ENCODE data around the gene GFI1B. TPM values are rescaled to one million over a fixed set of nuclear protein-coding genes. Genes with fewer than 3 reads are reported as not detected.
"Not testable (repeated sequence)": the region's sequence is repeated elsewhere in the genome, so short reads cannot be mapped to it uniquely, and the experiment has no call there.

GFI1B gene
- total RNA-seq, 1 experiment from 2014 or later, result not detected

DNA sequence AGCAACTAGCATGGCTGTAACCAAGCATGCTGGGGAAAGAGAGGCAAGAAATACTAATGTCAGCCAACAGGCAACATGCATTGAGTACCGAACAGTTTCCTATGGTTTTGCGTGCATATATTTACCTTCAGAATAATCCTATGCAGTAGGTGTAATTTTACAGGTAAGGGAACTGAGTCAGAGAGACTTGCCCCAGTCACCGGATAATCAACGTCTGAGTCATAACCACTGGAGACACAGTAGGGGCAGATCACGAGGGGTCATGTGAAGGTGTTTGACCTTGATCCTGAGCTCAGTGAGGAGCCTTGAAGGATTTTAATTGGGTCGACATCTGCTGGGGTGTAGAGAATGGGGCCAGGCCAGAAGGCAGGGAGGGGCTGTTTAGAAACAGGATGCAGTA, 20.7 kb upstream of the GFI1B start:
- DNase-seq (ENCODE audit: low read depth), result no peak
- in situ Hi-C loops (cut with HindIII; ENCODE audit: low pct_unique_long_range_greater_than_20kb, low sequenced_read_pairs), result no loop called here

DNA sequence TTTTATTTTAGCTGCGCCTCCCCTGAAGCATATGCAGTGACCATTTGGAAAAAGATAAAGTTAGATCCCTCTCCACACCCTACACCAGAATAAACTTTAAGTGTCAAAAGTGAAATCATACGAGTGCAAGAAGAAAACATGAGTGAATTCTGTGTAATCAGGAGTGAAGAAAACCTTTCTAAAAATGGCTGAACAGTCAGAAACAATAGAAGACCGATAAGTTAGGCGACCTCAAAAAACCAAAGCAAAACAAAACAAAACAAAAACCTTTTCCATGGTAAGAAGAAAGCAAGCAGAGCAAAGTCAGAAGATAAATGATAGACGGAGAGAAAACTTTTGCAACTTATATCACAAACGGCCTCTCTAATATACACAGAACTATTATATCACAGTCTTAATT, 17.5 kb upstream of the GFI1B start:
- in situ Hi-C loops (cut with HindIII; ENCODE audit: low pct_unique_long_range_greater_than_20kb, low sequenced_read_pairs), result no loop called here
- DNase-seq (ENCODE audit: low read depth), result no peak

DNA sequence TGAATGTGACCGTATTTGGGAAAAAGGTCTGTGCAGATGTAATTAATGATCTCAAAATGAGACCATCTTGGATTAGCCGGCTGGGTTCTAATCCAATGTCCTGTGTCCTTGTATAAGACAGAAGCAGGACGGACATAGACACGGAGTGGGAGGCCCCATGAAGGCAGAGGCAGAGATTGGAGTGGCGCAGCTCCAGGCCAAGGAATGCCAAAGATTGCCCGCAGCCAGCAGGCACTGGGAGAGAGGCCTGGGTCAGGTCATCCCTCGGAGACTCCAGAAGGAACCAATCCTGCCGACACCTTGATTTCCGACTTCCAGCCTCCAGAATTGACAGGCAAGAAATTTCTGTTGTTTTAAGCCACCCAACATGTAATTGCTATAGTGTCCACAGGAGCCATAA, 13.0 kb upstream of the GFI1B start:
- no peak for DNase-seq (ENCODE audit: low read depth)
- in situ Hi-C loops (cut with HindIII; ENCODE audit: low pct_unique_long_range_greater_than_20kb, low sequenced_read_pairs), result no loop called here

DNA sequence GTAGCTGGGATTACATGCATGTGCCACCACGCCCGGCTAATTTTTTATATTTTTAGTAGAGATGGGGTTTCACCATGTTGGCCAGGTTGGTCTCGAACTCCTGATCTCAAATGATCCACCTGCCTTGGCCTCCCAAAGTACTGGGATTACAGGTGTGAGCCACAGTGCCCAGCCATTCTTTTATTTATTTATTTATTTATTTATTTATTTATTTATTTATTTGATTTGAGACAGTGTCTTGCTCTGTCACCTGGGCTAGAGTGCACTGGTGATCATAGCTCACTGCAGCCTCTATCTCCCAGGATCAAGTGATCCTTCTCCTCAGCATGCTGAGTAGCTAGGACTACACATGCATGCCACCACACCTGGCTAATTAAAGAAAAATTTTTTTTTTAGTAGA, 10.6 kb upstream of the GFI1B start:
- in situ Hi-C loops (cut with HindIII; ENCODE audit: low pct_unique_long_range_greater_than_20kb, low sequenced_read_pairs); DNase-seq (ENCODE audit: low read depth): not testable (repeated sequence)

DNA sequence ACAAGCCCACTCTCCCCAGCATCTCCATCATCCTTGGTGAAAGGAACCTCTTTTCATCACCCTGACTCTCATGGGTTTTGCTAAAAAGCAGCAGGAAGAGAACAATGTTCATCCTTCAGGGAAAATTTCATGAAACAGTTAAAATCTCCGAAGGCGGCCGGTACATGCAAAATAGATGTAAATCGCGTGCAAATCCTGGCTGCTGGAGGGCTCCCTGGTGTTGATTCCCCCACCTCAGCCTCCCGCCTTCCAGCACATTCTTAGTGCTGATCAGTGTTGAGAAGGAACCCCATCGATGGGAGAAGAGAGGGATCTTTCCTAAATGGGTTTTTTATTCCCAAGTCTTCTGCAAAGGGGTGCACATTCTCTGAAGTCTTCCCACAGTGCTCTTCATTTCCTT, 8.7 kb upstream of the GFI1B start:
- DNase-seq (ENCODE audit: low read depth), result no peak
- in situ Hi-C loops (cut with HindIII; ENCODE audit: low pct_unique_long_range_greater_than_20kb, low sequenced_read_pairs), result no loop called here

DNA sequence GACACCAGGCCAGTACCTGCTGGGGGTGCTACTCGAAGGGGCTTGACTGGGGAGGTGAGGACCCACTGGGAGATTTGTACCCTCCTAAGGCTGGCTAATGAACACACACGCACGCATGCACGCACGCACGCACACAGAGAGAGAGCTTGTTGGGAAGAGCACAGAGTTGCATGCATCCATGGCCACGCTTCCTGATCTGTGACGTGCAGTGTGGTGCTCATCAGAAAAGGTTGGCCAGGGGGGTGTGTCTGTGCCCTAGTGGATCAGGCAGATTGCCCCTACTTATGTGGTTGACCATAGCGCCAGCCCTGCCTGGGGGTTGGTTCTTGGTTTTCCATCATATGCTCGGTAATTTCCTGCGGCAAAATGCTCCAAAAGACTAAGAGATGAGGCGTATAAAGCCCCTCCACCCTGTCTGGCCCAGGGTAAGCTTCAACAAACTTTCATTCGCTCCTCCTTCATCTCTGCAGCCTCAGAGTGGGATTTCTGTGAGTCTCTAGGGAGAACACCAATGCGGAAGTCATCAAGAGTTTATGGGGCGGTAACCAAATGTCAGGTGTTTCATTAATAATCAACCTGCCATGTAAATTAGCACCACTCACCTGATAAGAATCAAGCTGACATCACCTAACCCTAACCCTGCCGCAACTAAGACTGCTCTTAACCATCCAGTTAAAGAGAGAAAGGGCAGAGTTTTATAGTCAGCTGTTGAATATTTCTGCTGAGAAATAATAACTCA, 8.0 kb upstream of the GFI1B start:
- in situ Hi-C loops (cut with HindIII; ENCODE audit: low pct_unique_long_range_greater_than_20kb, low sequenced_read_pairs), result no loop called here
- no peak for DNase-seq (ENCODE audit: low read depth)

DNA sequence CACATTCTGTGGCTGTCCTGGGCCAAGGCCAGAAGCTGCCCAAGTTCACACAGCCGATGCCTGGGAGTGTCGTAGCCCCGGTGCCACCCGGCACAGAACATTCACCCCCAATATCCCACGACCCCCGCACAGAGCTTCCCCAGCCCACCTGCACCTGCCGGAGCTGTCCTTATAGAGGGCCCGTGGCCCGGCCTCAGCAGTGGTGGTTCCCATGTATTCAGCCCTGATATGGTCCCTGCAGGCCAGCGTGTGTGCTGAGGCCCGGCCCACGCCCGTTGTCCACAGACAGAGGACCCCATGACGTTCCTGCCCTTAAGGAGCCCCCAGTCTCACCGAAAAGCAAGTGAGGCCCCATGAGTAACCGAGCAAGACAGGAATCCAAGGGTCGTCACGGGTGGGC, 5.3 kb upstream of the GFI1B start:
- in situ Hi-C loops (cut with HindIII; ENCODE audit: low pct_unique_long_range_greater_than_20kb, low sequenced_read_pairs), result no loop called here
- no peak for DNase-seq (ENCODE audit: low read depth)

DNA sequence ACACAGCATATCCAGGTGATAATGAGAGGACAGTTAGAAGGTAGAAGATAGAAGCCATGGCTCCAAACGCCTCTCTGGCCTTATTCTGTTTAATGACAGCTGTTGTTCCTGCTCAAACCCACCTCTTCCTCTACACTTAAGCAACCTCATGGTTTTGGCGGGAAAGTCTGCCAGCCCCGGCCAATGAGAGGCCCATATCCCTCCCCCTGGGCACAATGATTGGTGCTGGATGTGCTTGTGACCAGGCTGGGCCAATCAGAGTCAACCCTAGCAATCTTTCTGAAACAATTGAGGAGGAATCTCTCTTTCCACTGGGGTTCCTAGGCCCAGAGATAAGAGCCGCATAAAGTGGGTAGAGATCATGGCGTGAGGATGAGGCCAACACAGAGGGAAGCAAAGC, 4.8 kb upstream of the GFI1B start:
- no peak for DNase-seq (ENCODE audit: low read depth)
- in situ Hi-C loops (cut with HindIII; ENCODE audit: low pct_unique_long_range_greater_than_20kb, low sequenced_read_pairs), result no loop called here

DNA sequence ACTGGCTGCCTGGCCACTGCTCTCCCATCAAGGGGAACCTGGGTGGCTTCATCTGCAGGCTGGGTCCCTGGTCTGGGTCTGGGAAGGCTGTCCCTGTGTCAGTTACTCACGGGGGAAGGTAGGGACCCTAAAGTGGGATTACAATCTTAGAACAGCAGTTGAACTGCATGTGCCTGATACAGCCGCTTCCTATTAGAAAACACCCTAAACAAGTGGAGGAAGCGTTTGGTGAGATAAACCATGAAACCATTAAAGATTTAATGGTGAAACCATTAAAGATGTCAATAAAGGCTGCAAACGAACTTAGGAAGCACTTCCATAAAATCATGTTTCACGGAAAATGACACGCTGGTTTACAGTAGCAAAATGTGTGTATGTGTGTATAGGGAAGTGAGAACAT, 2.5 kb upstream of the GFI1B start:
- no peak for DNase-seq (ENCODE audit: low read depth)
- in situ Hi-C loops (cut with HindIII; ENCODE audit: low pct_unique_long_range_greater_than_20kb, low sequenced_read_pairs), result no loop called here

DNA sequence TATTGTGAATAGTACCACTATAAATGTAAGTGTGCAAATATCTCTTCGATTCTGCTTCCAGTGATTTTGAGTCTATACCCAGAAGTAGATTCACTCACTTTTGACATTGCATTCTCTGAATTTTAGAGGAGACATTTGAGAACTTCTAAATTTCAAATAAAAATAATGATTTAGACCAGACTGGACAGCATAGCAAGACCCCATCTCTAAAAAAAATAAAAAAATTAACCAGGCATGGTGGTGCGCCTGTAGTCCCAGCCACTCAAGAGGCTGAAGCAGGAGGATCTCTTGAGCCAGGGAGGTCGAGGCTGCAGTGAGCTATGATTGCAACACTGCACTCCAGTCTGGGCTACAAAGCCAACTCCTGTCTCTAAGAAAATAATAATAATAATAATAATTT, 1.9 kb upstream of the GFI1B start:
- DNase-seq (ENCODE audit: low read depth), result no peak
- in situ Hi-C loops (cut with HindIII; ENCODE audit: low pct_unique_long_range_greater_than_20kb, low sequenced_read_pairs), result no loop called here

DNA sequence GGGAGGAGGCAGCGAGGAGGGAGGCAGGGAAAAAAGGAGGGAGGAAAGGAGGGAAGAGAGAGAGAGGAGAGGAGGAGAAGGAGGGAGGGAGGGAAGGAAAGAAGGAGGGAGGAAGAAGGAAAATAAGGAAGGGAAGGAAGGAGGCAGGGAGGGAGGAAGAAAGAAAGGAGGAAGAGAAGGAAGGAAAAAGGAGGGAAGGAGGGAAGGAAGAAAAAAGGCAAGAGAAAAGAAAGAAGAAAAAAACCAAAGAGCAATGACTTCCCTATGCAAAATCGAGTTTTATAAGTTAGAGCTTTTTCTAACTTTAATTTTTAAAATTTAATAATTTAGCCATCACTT, 413 bp upstream of the GFI1B start:
- in situ Hi-C loops (cut with HindIII; ENCODE audit: low pct_unique_long_range_greater_than_20kb, low sequenced_read_pairs), result no loop called here
- DNase-seq (ENCODE audit: low read depth), result no peak

DNA sequence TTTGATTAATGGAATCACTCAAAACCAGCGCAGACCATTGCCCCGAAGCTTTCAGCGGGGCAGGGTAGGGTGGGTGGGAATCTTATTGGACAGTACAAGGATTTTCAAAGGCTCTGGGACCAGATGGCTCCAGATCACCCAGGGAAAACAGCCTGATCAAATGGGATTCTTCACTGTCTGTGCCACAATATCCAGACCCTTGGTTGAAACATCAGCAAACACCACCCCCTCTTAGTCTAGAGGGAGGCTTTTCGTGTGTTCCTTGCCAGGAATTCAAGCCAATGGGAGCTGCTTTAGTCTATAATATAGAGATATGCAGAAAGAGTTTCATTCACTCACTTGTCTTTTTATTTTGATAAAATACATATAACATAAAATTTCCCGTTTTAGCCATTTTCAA, 1.7 kb downstream of the GFI1B start:
- no peak for DNase-seq (ENCODE audit: low read depth)
- in situ Hi-C loops (cut with HindIII; ENCODE audit: low pct_unique_long_range_greater_than_20kb, low sequenced_read_pairs), result no loop called here

DNA sequence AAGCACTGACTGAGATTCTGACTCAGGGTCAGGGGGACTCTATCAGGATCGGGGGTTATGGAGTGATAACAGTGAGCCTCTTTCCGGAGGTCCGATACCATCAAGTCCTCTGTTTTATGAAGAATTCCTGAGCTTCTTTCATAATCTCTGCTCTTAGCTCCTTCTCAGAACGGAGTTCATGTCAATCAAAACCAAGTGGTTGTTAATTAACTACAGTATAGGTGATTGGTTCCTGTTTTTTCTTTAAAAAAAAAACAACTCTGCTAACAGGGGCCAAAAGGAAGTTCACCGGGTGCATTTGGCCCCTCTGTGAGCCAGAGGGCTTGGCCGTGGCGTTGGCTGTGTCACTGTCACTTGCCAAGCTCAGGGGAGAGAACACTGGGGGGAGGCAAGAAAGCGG, 4.0 kb downstream of the GFI1B start:
- no peak for DNase-seq (ENCODE audit: low read depth)
- in situ Hi-C loops (cut with HindIII; ENCODE audit: low pct_unique_long_range_greater_than_20kb, low sequenced_read_pairs), result no loop called here

DNA sequence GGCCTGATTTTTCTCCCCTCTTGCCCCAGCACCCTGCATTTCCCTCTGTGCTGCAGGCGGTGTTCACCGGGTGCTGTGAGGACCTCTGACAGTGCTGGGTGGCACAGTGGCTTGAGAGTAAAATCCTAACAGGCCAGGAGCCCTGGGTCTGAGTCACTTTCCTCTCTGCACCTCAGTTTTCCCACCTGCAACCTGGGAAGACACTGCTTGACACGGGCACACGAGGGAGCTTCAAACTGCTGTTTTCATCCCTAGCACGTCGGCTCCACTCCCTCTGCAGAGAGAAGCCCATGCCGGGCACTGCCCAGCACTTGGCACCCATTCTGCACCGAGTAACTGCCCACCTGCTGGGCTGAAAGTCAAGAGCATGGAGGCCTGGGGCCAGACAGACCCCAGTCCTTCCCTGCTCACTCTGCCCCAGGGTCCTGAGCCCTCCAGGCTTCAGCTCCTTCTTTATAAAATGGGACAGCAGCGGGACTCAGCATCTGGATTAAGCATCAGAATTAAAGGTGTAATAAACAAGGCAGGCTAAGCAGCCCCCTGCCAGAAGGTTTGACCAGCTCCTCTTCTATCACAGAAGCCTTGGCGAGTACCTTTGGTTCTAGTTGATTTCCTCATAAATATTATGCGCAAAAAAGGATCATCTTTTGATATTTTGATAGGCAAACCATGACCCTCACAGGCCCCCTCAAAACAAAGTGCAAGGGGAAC, 5.2 kb downstream of the GFI1B start:
- in situ Hi-C loops (cut with HindIII; ENCODE audit: low pct_unique_long_range_greater_than_20kb, low sequenced_read_pairs), result no loop called here
- DNase-seq (ENCODE audit: low read depth), result no peak

DNA sequence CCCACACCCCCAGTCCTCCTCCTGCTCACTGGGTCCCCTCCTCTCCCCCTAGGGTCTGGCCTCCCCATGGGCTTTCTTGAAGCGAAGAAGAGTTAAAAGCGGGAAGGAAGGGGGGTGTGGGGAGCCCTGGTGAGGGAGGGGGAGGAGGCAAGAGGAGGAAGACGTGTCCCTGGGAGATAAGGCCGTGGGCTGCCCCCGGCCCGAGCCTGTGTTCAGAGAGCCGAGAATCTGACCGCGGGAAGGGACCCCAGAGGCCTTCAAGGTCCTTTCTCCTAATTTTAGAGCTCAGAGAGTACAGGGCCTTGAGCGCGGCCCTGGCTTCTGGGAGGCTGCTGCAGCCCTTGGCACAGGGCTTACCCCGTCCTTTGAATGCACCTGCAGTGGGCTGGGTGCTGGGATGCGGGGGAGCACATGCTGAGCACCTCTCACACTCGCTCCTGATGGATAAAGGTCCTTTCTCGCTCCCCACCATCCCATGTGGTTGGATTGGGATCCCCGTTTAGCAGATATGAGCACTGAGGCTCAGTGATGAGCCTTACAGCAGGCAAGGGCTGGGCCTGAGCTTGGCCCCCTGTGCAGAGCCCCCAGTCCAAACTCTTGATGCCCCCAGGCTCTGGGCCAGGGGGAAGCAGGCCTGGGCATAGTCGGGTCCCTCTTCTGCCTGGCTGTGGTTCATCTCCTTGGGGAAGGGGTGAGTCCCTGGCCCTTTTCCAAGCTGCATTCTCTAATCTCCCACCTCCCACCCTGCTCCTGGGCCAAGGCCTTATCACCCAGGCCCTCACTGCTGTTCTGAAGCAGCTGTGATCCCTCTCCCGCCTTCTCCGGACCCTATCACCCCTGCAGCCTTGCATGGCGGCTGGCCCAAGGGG, 5.9 kb downstream of the GFI1B start:
- in situ Hi-C loops (cut with HindIII; ENCODE audit: low pct_unique_long_range_greater_than_20kb, low sequenced_read_pairs), result no loop called here

DNA sequence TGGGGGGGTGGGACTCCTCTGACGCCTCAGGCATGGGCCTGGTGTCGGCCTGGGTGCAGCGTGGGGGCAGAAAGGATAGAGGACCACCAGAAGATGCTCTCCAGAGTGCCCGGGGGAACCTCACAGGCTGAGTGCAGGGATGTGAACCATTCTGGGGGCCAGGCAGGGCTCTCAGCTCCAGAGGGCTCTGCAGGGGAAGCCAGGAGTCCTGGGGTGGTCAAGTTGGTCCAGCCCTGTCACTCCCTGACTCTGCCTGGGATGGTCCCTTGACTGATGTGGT, 6.5 kb downstream of the GFI1B start:
- in situ Hi-C loops (cut with HindIII; ENCODE audit: low pct_unique_long_range_greater_than_20kb, low sequenced_read_pairs), result no loop called here
- no peak for DNase-seq (ENCODE audit: low read depth)

More for the DNA sequence above, 5.9 kb downstream of the GFI1B start:
- no peak for DNase-seq (ENCODE audit: low read depth)

DNA sequence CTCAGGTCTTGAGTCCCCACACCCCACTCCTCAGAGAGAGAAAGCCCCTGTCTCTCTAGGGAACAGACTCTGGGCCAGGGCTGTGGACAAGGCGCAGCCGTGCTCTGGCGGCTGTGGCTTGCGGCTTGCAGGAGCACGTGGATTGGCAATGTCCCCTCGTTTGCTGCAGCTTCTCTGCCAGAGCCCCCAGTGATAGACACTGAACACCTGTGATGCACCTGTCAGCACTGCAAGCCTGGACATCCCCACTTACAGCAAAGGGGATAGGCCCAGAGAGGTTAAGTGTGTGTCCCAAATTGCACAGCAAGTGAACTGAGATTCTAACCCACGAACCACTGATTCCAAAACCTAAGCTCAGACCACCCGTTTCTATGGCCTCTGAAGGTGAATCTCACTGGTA, 7.0 kb downstream of the GFI1B start:
- in situ Hi-C loops (cut with HindIII; ENCODE audit: low pct_unique_long_range_greater_than_20kb, low sequenced_read_pairs), result no loop called here
- DNase-seq (ENCODE audit: low read depth), result no peak

DNA sequence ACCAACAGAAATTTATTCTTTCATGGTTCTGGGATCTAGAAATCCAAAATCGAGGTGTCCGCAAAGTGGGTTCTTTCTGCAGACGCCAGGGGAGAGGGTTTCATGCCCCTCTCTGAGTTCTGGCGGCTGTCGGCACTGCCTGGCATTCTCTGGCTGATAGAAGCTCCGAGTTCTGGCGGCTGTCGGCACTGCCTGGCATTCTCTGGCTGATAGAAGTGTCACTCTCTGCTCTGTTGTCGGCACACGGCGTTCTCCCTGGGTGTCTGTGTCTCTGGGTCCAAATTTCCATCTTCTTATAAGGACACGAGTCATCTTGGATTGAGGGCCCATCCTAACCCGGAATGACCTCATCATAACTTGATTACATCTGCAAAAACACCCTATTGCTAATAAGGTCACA, 7.6 kb downstream of the GFI1B start:
- in situ Hi-C loops (cut with HindIII; ENCODE audit: low pct_unique_long_range_greater_than_20kb, low sequenced_read_pairs), result no loop called here
- no peak for DNase-seq (ENCODE audit: low read depth)

Data from Caki2 (cell line).